Gastrocnemius medialis (tissue), 4 donors: ENCODE measurements around the gene VAV2. TPM values are rescaled to one million over a fixed set of nuclear protein-coding genes. Genes with fewer than 3 reads are reported as not detected.

ENCODE experiments used
- ATAC-seq, 2 donors: fragments of 150-250 bp; one replicate each; pipeline ENCODE4 v1.9.1; 2016
- DNase-seq, 2 donors: peaks; one replicate each; pipeline ENCODE4 v3.0.0-alpha.2; 2019
- H3K27ac ChIP-seq, 4 donors: fragments of 200-600 bp; sonication (generic); 1 replicate in 1 of 4; 2 replicates in 3 of 4; pipeline ENCODE4 v1.5.1; 2016 to 2018; ENCODE audit warnings: mild to moderate bottlenecking in 2 of 4, moderate library complexity in 1 of 4
- H3K27me3 ChIP-seq, 3 donors: fragments of 200-600 bp; sonication (generic) in 2 of 3; 1 replicate in 1 of 3; 2 replicates in 2 of 3; pipeline versions ENCODE4 v1.5.1 to v1.6.0; 2016 to 2019; ENCODE audit warnings: mild to moderate bottlenecking in 1 of 3, moderate library complexity in 1 of 3
- H3K36me3 ChIP-seq, 2 donors: fragments of 200-600 bp; sonication (generic) in 1 of 2; one replicate each; pipeline ENCODE4 v1.5.1; 2017 to 2018
- H3K4me1 ChIP-seq, 2 donors: fragments of 200-600 bp; sonication (generic) in 1 of 2; one replicate each; pipeline ENCODE4 v1.5.1; 2016 to 2017; ENCODE audit warnings: mild to moderate bottlenecking in 2 of 2
- H3K4me3 ChIP-seq, 4 donors: fragments of 200-600 bp; sonication (generic) in 3 of 4; 1 replicate in 1 of 4; 2 replicates in 3 of 4; pipeline ENCODE4 v1.5.1; 2016 to 2019; ENCODE audit warnings: mild to moderate bottlenecking in 2 of 4
- H3K9me3 ChIP-seq, 3 donors: fragments of 200-600 bp; sonication (generic) in 2 of 3; 1 replicate in 1 of 3; 2 replicates in 2 of 3; pipeline ENCODE4 v1.5.1; 2016 to 2019
- POLR2A ChIP-seq, 2 donors: fragments of 450-650 bp; IDR thresholded peaks; one replicate each; pipeline ENCODE4 v1.6.1; 2017; ENCODE audit warnings: antibody characterized with exemption in 2 of 2, mild to moderate bottlenecking in 2 of 2, moderate library complexity in 2 of 2
- in situ Hi-C, 4 donors: fragments of 200-750 bp; cut with MboI; loops; one replicate each; pipeline versions ENCODE4 v1.15.0 to v1.8.0; 2017; ENCODE audit warnings: low sequenced_read_pairs in 4 of 4
- intact Hi-C: fragments of 100-400 bp; cut with DNase I; formaldehyde crosslinking; loops from one replicate; pipeline ENCODE4 v1.15.1; 2023; ENCODE audit warnings: low total_unique reads
- total RNA-seq, 4 donors: library from RNA; depleted of rRNA; stranded (reverse); fragments of >200 nt; gene quantifications; one replicate each; pipeline versions ENCODE4 v1.1.0 to v1.2.3, GENCODE V29; 2016
- TF ChIP-seq, protein P1 (sequence below), 5 experiments: fragments of 450-650 bp in 3 of 5; fragments of 200-600 bp in 2 of 5; sonication (generic) in 2 of 5; IDR thresholded peaks in 4 of 5; conservative IDR thresholded peaks in 1 of 5; 1 replicate in 4 of 5; 2 replicates in 1 of 5; pipeline ENCODE4 v1.5.1; 2016 to 2019; ENCODE audit warnings: antibody characterized with exemption in 5 of 5, mild to moderate bottlenecking in 3 of 5, moderate library complexity in 3 of 5

Gene VAV2
- total RNA-seq, 4 donors from 2014 or later = 0.51 to 1.2 (median 0.97) TPM

DNA sequence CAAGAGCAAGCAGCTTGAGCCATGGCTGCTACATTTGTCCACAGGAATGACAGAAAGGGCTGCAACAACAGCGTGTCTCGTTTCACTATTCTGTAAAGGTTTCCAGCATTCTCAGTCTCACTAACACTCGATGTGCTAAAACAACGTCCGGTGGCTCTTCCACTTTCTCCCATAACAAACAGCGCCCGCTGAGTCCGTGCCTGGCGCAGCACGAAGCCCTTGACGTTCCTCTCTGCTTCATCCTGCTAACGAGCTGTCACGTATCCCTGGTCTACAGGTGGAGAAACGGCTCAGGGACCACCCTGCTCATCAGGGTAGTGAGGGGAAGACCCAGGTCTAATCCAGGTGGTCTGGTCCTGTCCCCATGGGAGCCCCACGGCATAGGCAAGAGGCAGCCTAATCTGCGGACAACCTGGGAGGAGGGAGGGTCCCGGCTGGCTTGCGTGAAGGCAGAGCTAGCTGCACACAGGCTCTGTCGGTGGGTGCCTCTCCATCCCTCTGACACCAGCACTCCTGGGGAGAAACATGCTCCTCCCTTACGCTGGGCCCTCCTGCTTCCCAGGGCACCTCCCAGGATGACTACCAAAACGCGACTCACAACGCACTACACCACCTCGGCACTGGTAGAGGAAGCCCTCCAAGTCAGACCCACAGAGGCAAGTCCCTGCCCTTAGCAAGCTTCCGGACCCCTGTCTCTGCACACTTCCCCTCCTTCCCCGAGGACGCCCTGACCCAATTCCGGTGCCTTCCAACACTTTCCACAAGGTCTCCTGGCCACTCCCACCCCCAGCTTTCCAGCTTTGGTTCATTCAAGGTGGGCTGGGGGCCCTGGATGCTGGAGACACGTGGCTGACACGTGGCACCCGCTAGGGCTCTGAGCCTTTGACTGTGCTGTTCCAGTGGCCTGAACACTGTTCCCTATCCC is 43.3 kb downstream of the VAV2 start:
- no peak for DNase-seq
- no peak for ATAC-seq
- no peak overlapping the region for H3K27ac ChIP-seq
- H3K4me3 ChIP-seq = no peak overlapping the region
- no peaks in the 10 kb centered on the region for H3K36me3 ChIP-seq
- in situ Hi-C loops = no loop called here
- no peaks in the 10 kb centered on the region for H3K4me1 ChIP-seq
- H3K27me3 ChIP-seq = peaks cover 0 to 4% (median 3%) of the 10 kb centered on the region in 3 donors
- H3K9me3 ChIP-seq = no peaks in the 10 kb centered on the region
- TF ChIP-seq, protein P1, sequence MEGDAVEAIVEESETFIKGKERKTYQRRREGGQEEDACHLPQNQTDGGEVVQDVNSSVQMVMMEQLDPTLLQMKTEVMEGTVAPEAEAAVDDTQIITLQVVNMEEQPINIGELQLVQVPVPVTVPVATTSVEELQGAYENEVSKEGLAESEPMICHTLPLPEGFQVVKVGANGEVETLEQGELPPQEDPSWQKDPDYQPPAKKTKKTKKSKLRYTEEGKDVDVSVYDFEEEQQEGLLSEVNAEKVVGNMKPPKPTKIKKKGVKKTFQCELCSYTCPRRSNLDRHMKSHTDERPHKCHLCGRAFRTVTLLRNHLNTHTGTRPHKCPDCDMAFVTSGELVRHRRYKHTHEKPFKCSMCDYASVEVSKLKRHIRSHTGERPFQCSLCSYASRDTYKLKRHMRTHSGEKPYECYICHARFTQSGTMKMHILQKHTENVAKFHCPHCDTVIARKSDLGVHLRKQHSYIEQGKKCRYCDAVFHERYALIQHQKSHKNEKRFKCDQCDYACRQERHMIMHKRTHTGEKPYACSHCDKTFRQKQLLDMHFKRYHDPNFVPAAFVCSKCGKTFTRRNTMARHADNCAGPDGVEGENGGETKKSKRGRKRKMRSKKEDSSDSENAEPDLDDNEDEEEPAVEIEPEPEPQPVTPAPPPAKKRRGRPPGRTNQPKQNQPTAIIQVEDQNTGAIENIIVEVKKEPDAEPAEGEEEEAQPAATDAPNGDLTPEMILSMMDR (IDR thresholded peaks at IDR 0.05 in 4 of 5, conservative IDR thresholded peaks at IDR 0.05 in 1 of 5) = no peak
- TF ChIP-seq POLR2A (IDR thresholded peaks at IDR 0.05) = no peak
- intact Hi-C loops = no loop called here

- intact Hi-C loops = no loop called here
- no peaks in the 10 kb centered on the region for H3K9me3 ChIP-seq
- no peak overlapping the region for H3K27ac ChIP-seq
- H3K4me1 ChIP-seq = no peaks in the 10 kb centered on the region
- DNase-seq = no peak
- in situ Hi-C loops = no loop called here
- ATAC-seq = no peak
- H3K27me3 ChIP-seq = peaks cover 0 to 4% (median 3%) of the 10 kb centered on the region in 3 donors
- TF ChIP-seq POLR2A (IDR thresholded peaks at IDR 0.05) = no peak
- TF ChIP-seq, protein P1 (IDR thresholded peaks at IDR 0.05 in 4 of 5, conservative IDR thresholded peaks at IDR 0.05 in 1 of 5) = no peak
- H3K36me3 ChIP-seq = no peaks in the 10 kb centered on the region
- no peak overlapping the region for H3K4me3 ChIP-seq
Observed at GRCh38 chr9:133948131-133948530, 44.0 kb downstream of the VAV2 start.

GRCh38 chr9:133946840-133947486 is 45.2 kb downstream of the VAV2 start:
- peaks cover 0 to 4% (median 3%) of the 10 kb centered on the region in 3 donors for H3K27me3 ChIP-seq
- no peaks in the 10 kb centered on the region for H3K9me3 ChIP-seq
- H3K27ac ChIP-seq = no peak overlapping the region
- ATAC-seq = no peak
- H3K36me3 ChIP-seq = no peaks in the 10 kb centered on the region
- intact Hi-C loops = no loop called here
- in situ Hi-C loops = no loop called here
- H3K4me3 ChIP-seq = no peak overlapping the region
- H3K4me1 ChIP-seq = no peaks in the 10 kb centered on the region
- TF ChIP-seq POLR2A (IDR thresholded peaks at IDR 0.05) = no peak
- TF ChIP-seq, protein P1 (IDR thresholded peaks at IDR 0.05 in 4 of 5, conservative IDR thresholded peaks at IDR 0.05 in 1 of 5) = no peak
- no peak for DNase-seq

DNA sequence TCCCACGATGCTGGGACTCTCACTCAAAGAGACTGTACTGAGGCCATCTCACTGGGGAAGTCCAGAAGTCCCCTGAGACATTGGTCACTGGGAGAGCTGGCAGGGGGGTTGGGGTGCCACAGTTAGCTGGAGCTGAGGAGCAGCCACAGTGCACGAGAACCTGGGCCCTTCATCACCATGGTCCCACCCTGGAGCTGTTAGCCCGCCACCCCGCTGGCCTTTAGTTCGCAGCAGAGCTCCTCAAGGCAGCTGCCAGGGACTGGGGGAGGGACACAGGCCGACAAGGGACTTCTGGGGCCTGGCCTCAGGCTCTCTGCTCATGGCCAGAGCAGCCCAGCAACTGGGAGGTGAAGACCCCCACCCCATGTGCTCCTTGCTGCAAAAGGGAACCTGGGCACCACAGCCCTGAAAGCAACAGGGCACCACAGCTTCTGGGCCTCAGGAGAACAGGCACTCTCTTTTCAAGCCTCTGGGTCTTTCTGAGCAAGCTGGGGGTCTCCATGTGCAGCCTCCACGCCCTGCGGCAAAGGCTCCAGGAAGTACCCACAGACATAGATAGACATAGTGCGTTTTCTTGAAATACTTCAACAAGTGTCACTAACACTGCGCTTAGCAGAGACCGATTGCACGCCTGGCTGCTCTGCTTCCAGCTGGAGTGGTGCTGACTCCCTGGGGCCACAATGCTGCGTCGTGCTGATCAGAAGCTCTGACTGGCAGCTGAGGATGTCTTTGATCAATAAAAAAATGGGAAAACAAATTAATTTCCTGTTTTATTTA is 46.0 kb downstream of the VAV2 start:
- DNase-seq = no peak
- in situ Hi-C loops (no loop called here), intact Hi-C loops (no loop called here)
- no peaks in the 10 kb centered on the region for H3K4me1 ChIP-seq
- H3K9me3 ChIP-seq = no peaks in the 10 kb centered on the region
- no peak for ATAC-seq
- no peak for TF ChIP-seq POLR2A (IDR thresholded peaks at IDR 0.05)
- TF ChIP-seq, protein P1 (IDR thresholded peaks at IDR 0.05 in 4 of 5, conservative IDR thresholded peaks at IDR 0.05 in 1 of 5) = no peak
- no peak overlapping the region for H3K27ac ChIP-seq
- no peak overlapping the region for H3K4me3 ChIP-seq
- no peaks in the 10 kb centered on the region for H3K36me3 ChIP-seq
- peaks cover 0 to 4% (median 3%) of the 10 kb centered on the region in 3 donors for H3K27me3 ChIP-seq
